Testis (tissue), 2 donors: ENCODE results near the gene ITCH.

Source experiments
- CTCF ChIP-seq, 3 experiments: fragments of 450-650 bp in 2 of 3; fragments of 200-600 bp in 1 of 3; sonication (generic) in 1 of 3; IDR thresholded peaks; one replicate each; pipeline ENCODE4 v1.5.1; 2016 to 2019; ENCODE audit warnings: antibody characterized with exemption in 3 of 3, mild to moderate bottlenecking in 2 of 3, moderate library complexity in 1 of 3
- POLR2A ChIP-seq: fragments of 450-650 bp; IDR thresholded peaks from one replicate; pipeline ENCODE4 v1.6.1; 2017; ENCODE audit warnings: antibody characterized with exemption, mild to moderate bottlenecking, moderate library complexity

GRCh38 chr20:34363465-34364222 is 571 bp downstream of the ITCH start:
- TF ChIP-seq CTCF (IDR thresholded peaks at IDR 0.05) (no peak), POLR2A (no peak)
